GM21723 (cell line): Measurements from ENCODE around the gene ABCC5.

ENCODE experiments used
- ATAC-seq: cut with Tn5 transposase; IDR thresholded peaks from one replicate; pipeline ENCODE4 v1.9.1; 2021; ENCODE audit warnings: mild to moderate bottlenecking, moderate library complexity; ENCODE audit not compliant: unreplicated experiment

The ABCC5 gene

DNA sequence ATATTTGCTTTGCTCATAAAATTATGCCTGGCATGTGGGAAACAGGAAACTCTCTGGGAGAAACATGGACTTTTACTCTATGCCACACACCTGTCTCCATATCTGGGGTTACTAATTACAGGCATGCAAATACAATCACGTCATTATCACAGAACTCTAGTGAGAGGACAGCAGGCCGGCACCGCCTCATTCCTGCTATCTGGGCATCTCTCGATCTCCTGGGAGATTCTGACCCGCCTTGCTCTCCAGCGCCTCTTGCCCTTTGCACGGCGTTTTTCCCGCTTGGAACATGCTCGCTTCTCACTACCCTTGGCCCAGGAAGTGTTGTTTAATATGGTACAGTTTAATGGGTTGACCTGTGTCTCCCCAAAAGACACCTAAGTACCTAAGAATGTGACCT, 87.6 kb downstream of the ABCC5 start:
- no peak for ATAC-seq

DNA sequence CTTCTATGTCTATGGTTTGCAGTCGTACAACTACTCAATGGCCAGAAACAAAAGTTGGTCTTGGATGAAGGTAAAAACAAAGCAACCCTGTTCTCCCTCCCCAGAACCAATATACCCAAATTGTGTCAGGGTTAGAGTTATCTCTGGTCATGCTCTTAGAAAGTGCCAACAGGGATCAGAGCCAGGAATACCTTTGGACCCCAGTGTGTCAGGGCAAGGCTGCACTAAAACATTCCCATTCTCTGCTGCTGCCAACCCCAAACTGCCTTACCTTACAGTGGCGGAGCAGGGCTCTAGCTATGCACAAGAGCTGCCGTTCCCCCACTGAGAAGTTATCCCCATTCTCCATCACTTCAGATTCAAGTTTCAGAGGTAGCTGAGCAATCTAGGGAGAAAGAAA, 90.6 kb downstream of the ABCC5 start:
- ATAC-seq = no peak

DNA sequence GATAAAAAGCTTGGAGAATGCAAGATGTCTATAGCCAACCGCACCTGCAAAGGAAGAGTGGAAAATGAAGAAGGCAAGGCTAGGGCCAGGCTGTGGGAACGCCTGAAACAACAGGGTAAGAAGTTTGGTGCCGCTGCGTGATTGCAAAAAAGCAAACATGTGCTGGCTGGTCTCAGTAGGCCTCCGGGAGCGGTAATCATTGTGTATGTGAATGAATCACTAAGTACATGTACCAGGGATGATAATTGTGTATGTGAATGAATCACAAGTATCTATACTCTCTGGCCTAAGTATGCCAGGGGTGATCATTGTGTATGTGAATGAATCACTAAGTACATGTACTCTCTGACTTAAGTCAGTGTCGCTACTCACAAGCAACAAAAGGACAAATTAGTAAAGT, 92.7 kb downstream of the ABCC5 start:
- ATAC-seq = no peak

DNA sequence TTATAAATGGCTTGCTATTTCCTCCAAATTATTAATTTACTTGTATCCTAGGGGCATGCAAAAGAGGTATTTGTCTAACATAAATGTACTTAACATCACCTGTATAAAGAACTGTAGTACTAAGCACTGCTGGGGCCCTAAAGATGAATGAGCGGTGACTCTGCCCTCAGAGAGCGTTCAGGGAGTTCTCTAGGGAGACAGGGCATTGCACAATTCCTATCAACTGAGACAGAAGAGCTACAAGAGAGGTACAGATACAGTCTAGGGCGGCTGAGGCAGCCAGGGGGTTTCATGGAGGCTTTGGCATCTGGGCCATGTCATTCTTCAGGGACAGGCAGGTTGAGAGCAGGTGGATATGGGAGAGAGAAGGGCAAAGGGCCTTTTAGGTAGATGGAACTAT, 93.1 kb downstream of the ABCC5 start:
- ATAC-seq = no peak

- ATAC-seq = no peak
Measured at GRCh38 chr3:183922421-183922820, 95.3 kb downstream of the ABCC5 start.

GRCh38 chr3:183921096-183921495, 96.6 kb downstream of the ABCC5 start:
- ATAC-seq = no peak

DNA sequence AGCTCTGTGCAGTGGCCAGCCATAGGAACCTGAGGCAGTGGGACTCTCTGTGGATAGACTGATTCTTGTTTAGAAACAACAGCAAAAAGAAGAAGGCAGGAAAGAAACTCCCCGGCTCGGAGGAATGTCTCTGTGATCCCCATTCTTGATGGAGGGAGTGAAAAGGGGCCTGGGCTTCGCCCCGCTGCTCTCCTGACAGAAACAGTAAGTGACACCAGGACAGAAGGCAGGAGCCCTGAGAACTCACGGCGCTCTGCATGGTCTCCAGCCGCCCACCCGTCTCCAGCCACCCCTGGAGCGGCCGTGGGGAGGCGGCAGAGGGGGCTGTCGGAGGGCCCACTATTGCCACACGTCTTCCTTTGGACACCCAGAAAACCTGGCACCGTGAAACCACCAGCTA, 97.3 kb downstream of the ABCC5 start:
- ATAC-seq = no peak

GRCh38 chr3:183918178-183918577, 99.5 kb downstream of the ABCC5 start:
- ATAC-seq = no peak

DNA sequence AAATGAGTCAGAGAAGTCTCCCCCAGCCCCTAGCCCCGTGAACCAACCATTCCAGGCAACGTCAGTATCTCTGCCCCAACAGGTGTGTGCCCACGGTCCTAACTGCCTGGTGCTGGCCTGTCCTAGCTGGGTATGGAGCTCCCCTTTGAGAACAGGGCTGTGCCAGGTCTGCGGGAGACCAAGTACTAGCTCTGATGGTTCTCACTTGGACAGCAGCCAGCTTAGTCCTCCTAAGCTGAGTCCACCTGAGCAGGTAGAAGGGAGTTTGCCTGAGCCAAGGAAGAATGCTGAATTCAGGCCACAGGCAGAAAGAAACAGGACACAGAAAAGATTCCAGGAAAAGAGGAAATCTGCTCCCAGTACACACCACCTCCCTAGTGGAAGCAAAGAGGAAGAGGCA, 99.9 kb downstream of the ABCC5 start:
- ATAC-seq = no peak

DNA sequence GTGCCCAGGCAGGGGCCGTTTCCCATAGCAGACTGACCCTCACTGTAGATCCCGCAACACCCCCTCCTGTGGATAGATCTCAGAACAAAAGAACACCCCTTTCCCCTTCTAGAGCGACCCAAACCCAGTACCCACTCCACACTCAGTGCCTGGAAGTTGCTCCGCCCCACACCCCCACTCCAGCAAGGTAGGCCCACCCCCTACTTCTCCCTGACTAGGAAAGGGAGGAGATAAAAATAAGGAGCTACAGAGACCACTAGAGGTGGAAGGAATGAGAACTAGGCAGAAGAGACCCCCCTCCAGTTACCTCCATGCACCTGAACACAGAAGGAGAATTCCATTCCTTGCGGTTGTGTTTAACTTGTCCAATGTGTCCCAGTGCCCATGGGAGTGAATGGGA, 102.8 kb downstream of the ABCC5 start:
- ATAC-seq = no peak

DNA sequence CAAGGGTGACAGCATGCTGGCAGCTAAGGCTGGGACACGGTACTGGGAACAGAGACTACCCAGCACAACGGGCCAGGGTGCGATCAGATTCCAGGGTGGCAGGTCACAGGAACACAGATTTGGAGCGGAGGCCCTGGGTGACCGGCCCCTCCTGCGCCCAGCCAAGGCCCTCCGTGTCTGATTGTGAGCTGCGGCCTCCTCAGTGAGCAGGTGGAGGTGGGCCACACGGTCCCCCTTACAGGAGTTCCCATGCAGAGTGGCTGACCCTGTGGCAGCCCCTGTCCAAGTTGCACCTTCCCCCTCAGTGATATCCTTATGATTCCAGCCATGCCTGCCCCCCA, 104.1 kb downstream of the ABCC5 start:
- ATAC-seq = no peak

- ATAC-seq = no peak
Measured at GRCh38 chr3:183912895-183913579, 104.6 kb downstream of the ABCC5 start.

GRCh38 chr3:183911763-183912506, 105.7 kb downstream of the ABCC5 start:
- no peak for ATAC-seq

DNA sequence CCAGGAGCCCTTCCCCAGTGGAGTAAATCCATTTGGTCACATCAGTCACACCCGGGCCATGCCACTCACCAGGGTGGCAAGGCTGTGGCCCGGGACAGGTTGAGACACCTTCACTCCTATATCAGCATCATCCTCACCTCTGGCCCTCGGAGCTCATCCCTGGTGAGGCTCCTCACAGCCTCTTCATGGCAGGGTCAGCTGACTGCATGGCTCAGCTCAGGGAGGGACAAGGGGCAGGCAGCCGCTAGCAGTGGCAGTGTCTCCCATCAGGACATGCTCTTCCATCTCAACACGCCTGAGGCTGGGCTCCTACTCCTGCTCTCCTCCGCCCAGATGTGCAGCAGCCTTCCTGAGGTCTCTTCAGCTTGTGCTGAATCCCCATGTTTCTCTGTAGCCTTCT, 106.6 kb downstream of the ABCC5 start:
- ATAC-seq = no peak

DNA sequence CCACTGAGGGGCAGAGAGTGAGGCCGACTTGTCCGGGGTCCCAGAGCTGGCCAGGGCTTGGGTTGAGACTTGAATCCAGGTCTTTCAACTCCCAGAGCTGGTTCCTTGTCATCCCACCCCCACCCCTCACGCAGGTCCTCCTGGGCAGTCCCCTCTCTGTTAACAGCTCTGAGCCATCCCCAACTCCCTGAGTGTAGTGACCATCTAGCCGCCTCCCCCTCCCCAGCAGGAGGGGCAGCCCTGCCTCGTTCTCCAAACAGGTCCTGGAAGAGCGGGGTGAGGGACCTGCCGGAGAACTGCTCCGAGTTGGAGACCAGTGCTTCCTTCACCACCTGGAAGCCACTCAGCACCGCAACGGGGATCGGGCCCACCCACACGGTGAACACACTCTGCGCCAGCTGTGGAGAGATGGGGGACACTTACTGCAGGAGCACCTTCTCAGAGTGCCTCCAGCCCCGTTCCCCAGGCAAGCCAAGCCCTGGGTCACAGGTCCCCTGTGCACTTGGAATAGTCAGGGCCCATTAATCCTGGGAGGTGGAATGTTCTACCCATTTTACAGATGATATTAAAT, 108.6 kb downstream of the ABCC5 start:
- no peak for ATAC-seq

DNA sequence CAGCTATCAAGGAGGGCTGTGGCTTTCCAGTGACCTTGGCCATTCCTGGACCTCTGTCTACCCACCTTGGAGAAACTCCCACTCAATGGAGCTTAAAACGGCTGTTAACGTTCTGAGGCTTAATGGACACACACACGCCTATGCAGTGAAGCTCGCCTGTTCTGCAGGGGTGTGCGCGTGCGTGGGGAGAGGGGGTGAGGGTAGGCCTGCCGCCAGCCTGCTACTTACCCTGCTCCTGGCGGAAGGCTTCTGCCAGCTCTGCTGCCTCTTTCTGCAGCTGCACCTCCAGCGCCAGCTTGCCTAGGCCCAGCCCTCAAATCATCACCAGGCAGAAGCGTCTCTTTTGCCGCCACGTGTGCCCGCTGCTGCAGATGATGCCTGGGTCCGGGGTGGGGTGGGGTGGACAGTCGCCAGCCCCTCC, 109.8 kb downstream of the ABCC5 start:
- no peak for ATAC-seq

DNA sequence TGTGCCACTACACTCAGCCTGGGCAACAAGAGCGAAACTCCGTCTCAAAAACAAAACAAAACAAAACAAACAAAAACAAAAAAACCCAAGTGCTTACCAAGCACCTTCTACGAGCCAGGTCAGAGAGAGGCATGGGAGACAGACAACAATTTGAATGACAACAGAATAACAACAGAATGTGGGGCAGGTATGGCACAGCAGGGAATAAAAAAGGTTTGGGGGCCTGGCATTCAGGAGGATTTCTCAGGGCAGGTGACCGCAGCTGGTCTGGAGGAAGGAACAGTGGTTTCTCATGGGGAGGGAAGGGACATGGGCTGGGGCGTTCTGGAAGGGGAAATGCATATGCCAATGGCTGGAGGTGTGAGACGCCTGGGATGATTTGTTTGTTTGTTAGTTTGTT, 110.5 kb downstream of the ABCC5 start:
- no peak for ATAC-seq

GRCh38 chr3:183906234-183906921, 111.3 kb downstream of the ABCC5 start:
- ATAC-seq = no peak

- no peak for ATAC-seq
Measured at GRCh38 chr3:183904833-183905780, 112.6 kb downstream of the ABCC5 start.

- ATAC-seq = no peak
Measured at GRCh38 chr3:183898028-183898431, 119.7 kb downstream of the ABCC5 start.

DNA sequence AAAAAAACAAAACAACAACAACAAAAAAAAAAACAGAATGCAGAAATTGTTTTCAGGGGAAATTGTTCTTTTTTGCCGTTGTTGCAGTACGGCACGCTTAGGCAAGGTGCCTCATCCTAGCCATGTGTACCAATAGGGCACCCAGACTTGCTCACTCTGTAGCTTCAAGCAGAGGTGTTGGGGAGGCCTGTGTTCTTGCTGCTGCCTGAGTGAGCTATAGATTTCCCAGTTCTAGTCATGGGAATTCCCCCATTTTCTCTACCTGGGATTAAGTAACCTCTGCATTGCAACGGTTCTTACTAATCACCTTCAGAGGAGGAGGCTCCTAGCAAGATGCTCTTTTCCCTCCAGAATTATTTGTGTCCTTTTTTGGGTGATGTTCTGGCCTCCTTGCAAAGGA, 120.1 kb downstream of the ABCC5 start:
- ATAC-seq = no peak
